Activated naive CD4-positive, alpha-beta T cell treated with anti-CD3 and anti-CD28 coated beads, Interleukin-2, amount 10 ng/mL, durations not matched to agents 7 days and 5 days (primary cell): ENCODE data around the gene ATP6V0C.
"Not testable (repeated sequence)": the region's sequence is repeated elsewhere in the genome, so short reads cannot be mapped to it uniquely, and the experiment has no call there.

ENCODE experiments used
- CTCF ChIA-PET: fragments of 350-600 bp; sonication (Branson Sonifier 250); formaldehyde crosslinking; loops from one replicate; lab custom pipeline; 2021; ENCODE audit warnings: antibody characterized with exemption; lab: Charles Lee
- DNase-seq: peaks from one replicate; pipeline ENCODE4 v3.0.0-alpha.2; 2020
- H3K27ac Mint-ChIP-seq: one replicate; pipeline ENCODE4 v1.8.0; 2021; ENCODE audit warnings: mild to moderate bottlenecking, moderate library complexity, mixed read lengths
- H3K27me3 Mint-ChIP-seq: one replicate; pipeline ENCODE4 v1.8.0; 2021; ENCODE audit warnings: mild to moderate bottlenecking, mixed read lengths
- H3K36me3 Mint-ChIP-seq: one replicate; pipeline ENCODE4 v1.8.0; 2021; ENCODE audit warnings: mixed read lengths
- H3K4me1 Mint-ChIP-seq: one replicate; pipeline ENCODE4 v1.8.0; 2021; ENCODE audit warnings: mixed read lengths
- H3K4me3 Mint-ChIP-seq: one replicate; pipeline ENCODE4 v1.8.0; 2021; ENCODE audit warnings: mild to moderate bottlenecking, moderate library complexity, mixed read lengths
- H3K9me3 Mint-ChIP-seq: one replicate; pipeline ENCODE4 v1.8.0; 2021; ENCODE audit warnings: mixed read lengths

ATP6V0C gene

GRCh38 chr16:2568573-2568972, 54.8 kb downstream of the ATP6V0C start:
- H3K9me3 Mint-ChIP-seq, H3K27me3 Mint-ChIP-seq, H3K27ac Mint-ChIP-seq, H3K4me3 Mint-ChIP-seq, DNase-seq, H3K36me3 Mint-ChIP-seq, CTCF ChIA-PET, H3K4me1 Mint-ChIP-seq: not testable (repeated sequence)
